ENCODE data around the gene GPR171.

The GPR171 gene

GRCh38 chr3:151197228-151197627, 5.8 kb downstream of the GPR171 start:
- ChIA-PET CTCF (interaction anchor here (1.8 kb wide), 1 partner anchor 29 kb away, joined by 4 read pairs; no protein-coding TSS in a partner anchor), POLR2A (no interaction called here)
- H3K9me3 ChIP-seq (ENCODE audit: control insufficient read depth, insufficient read depth, low read depth, low read length), result no peaks in the 10 kb centered on the region
- H3K4me1 ChIP-seq (ENCODE audit: control insufficient read depth, insufficient read depth, low read length), result no peaks in the 10 kb centered on the region
- H3K27ac ChIP-seq (ENCODE audit: extremely low read depth, low read depth, low read length), result no peak overlapping the region
- H3K4me3 ChIP-seq (ENCODE audit: low read depth, low read length), result no peak overlapping the region
- peaks cover 0 to 13% of the 10 kb centered on the region in 2 experiments; a peak in 1 of 3 replicates for H3K36me3 ChIP-seq (ENCODE audit: control insufficient read depth in 2 of 2, insufficient read depth in 1 of 2, low read length in 2 of 2)
- no peak for TF ChIP-seq ZNF548 (tag by site-specific recombination; IDR thresholded peaks at IDR 0.05)
- no peak for TF ChIP-seq ZNF248 (tag by site-specific recombination; IDR thresholded peaks at IDR 0.05)
- no peak for TF ChIP-seq ZSCAN4 (tag by site-specific recombination; IDR thresholded peaks at IDR 0.05)
- no peak for TF ChIP-seq ZSCAN5A (tag by site-specific recombination; IDR thresholded peaks at IDR 0.05)
- TF ChIP-seq ZNF223 (tag by site-specific recombination; IDR thresholded peaks at IDR 0.05), result no peak
- no peak for TF ChIP-seq ZSCAN30 (tag by site-specific recombination; IDR thresholded peaks at IDR 0.05)
- TF ChIP-seq ZNF112 (tag by site-specific recombination; IDR thresholded peaks at IDR 0.05), result no peak
- no peak for TF ChIP-seq ZEB2 (tag by site-specific recombination; IDR thresholded peaks at IDR 0.05)
- no peak for TF ChIP-seq ZNF530 (tag by site-specific recombination; IDR thresholded peaks at IDR 0.05; ENCODE audit: low read depth)
- no peak for TF ChIP-seq HOXA7 (CRISPR knock-in tag; IDR thresholded peaks at IDR 0.05; ENCODE audit: borderline replicate concordance)
- no peak for TF ChIP-seq ZFHX2 (tag by site-specific recombination; conservative IDR thresholded peaks at IDR 0.05)
- no peak for TF ChIP-seq ZNF404 (tag by site-specific recombination; IDR thresholded peaks at IDR 0.05)
- TF ChIP-seq ZNF138 (tag by site-specific recombination; IDR thresholded peaks at IDR 0.05; ENCODE audit: borderline replicate concordance), result no peak

- Histone ChIP-seq H3K4me1 (ENCODE audit: control insufficient read depth, insufficient read depth, low read length) (no peaks in the 10 kb centered on the region), H3K4me3 (ENCODE audit: low read depth, low read length) (no peak overlapping the region), H3K27ac (ENCODE audit: extremely low read depth, low read depth, low read length) (no peak overlapping the region), H3K9me3 (ENCODE audit: control insufficient read depth, insufficient read depth, low read depth, low read length) (no peaks in the 10 kb centered on the region), H3K36me3 (ENCODE audit: control insufficient read depth in 2 of 2, insufficient read depth in 1 of 2, low read length in 2 of 2) (peaks cover 0 to 13% of the 10 kb centered on the region in 2 experiments; a peak in 1 of 3 replicates)
- ChIA-PET POLR2A (no interaction called here), CTCF (interaction anchor here (0.6 to 1.8 kb wide), 2 partner anchors 28 to 479 kb away, joined by 3 to 4 read pairs; no protein-coding TSS in a partner anchor)
- TF ChIP-seq KLF8 (tag by site-specific recombination; IDR thresholded peaks at IDR 0.05) (no peak), ZNF677 (tag by site-specific recombination; IDR thresholded peaks at IDR 0.05) (no peak), ZBTB10 (tag by site-specific recombination; IDR thresholded peaks at IDR 0.05) (no peak), ZNF23 (tag by site-specific recombination; IDR thresholded peaks at IDR 0.05; ENCODE audit: borderline replicate concordance) (no peak), GLIS1 (tag by site-specific recombination; IDR thresholded peaks at IDR 0.05) (no peak), ZBTB17 (tag by site-specific recombination; IDR thresholded peaks at IDR 0.05) (0 out of 2 replicates have a peak, but pooled peaks have one; percentile 36)
Observed at GRCh38 chr3:151196434-151196833, 6.6 kb downstream of the GPR171 start.

Data from HEK293 (cell line).